ENCODE results near the gene ZNF664. TPM values are rescaled to one million over a fixed set of nuclear protein-coding genes. Genes with fewer than 3 reads are reported as not detected.

The ZNF664 gene
- total and polyA plus RNA-seq, 3 donors from 2014 or later, result 55.9 to 69.6 (median 63.4) TPM

DNA sequence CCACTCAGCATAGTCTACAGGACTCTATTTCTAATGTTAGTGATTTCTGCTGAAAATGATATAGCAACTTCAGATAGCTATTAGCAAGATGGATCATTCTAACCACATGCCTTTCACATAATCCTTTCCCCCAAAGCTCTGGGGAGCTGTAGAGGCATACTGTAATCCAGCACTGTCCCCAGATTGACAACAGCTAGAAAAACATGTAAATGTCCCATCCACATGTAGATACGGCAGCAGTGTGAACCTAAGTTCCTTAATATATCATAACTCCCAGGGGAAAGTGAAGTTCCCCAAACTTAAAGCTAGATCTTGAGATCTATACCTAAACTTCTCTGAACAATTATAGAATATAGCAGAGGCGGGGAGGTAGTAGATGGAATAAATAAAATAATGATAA lies 14.0 kb downstream of the ZNF664 start:
- intact Hi-C loops (cut with DNase I; ENCODE audit: low total_unique reads), result no loop called here
- DNase-seq, result no peak
- no peaks in the 10 kb centered on the region for H3K4me1 ChIP-seq
- H3K4me3 ChIP-seq, result no peak overlapping the region
- no peak overlapping the region for H3K27ac ChIP-seq
- H3K36me3 ChIP-seq (ENCODE audit: low read depth, missing control alignments), result no peaks in the 10 kb centered on the region
- no peaks in the 10 kb centered on the region for H3K9me3 ChIP-seq
- WGBS, 2 donors, result 90 to 96% methylated on average over 2 of the region's 2 CpGs
- no peak for TF ChIP-seq POLR2A (IDR thresholded peaks at IDR 0.05)
- TF ChIP-seq CTCF (IDR thresholded peaks at IDR 0.05), result no peak
- H3K27me3 ChIP-seq, result no peaks in the 10 kb centered on the region

DNA sequence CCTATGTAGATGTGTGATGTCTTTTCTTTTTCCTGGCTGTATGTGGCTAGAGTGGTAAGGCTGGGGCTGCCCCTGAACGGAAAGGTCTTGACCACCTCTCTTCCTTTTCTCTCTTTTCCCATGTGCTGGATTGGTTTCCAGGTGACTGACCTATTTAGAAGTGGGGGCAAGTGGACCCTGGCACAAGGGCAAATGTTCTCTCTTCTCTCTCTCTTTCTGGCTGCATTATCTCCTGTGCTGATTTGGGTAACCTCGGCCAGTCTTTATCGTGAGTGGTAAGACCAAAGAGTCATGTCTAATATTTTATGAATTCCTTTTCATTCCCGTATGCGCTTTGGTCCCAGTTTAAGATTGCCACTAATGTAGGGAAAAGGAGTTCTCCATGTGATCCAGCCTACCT lies 16.2 kb downstream of the ZNF664 start:
- Histone ChIP-seq H3K4me1 (no peaks in the 10 kb centered on the region), H3K4me3 (no peak overlapping the region), H3K27ac (no peak overlapping the region), H3K27me3 (no peaks in the 10 kb centered on the region), H3K9me3 (no peaks in the 10 kb centered on the region), H3K36me3 (ENCODE audit: low read depth, missing control alignments) (no peaks in the 10 kb centered on the region)
- TF ChIP-seq POLR2A (IDR thresholded peaks at IDR 0.05) (no peak), CTCF (IDR thresholded peaks at IDR 0.05) (no peak)
- DNase-seq, result no peak
- intact Hi-C loops (cut with DNase I; ENCODE audit: low total_unique reads), result no loop called here
- 92 to 93% methylated on average over 5 of the region's 5 CpGs for whole genome bisulfite sequencing, 2 donors

GRCh38 chr12:123989753-123990152 lies 16.7 kb downstream of the ZNF664 start:
- Histone ChIP-seq H3K4me1 (no peaks in the 10 kb centered on the region), H3K27ac (no peak overlapping the region)
- intact Hi-C loops (cut with DNase I; ENCODE audit: low total_unique reads), result no loop called here

DNA sequence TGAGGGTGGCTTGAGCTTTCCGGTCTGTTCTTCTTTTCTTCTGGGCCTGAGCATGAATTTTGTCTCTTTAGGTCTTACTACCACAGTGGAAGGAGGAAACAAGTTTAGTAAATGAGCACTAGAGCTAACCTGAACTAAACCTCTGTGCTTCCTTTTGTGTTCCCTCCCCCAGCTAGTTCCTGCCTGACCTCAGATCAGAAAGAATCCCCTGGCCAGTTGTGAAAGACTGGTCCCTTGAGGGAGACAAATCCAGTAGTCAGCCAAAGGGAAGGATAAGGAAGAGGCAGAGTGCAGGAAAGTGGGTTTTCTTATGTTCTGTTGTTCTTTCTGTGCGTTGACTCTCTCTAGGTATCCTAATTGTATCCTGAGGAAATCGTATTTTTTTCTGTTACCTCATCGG lies 17.5 kb downstream of the ZNF664 start:
- intact Hi-C loops (cut with DNase I; ENCODE audit: low total_unique reads), result no loop called here
- no peak for DNase-seq
- no peaks in the 10 kb centered on the region for H3K4me1 ChIP-seq

More at GRCh38 chr12:123989753-123990152, 16.7 kb downstream of the ZNF664 start:
- H3K36me3 ChIP-seq (ENCODE audit: low read depth, missing control alignments), result no peaks in the 10 kb centered on the region
- H3K4me3 ChIP-seq, result no peak overlapping the region
- no peak for DNase-seq
- TF ChIP-seq CTCF (IDR thresholded peaks at IDR 0.05) (no peak), POLR2A (IDR thresholded peaks at IDR 0.05) (no peak)
- no peaks in the 10 kb centered on the region for H3K27me3 ChIP-seq
- H3K9me3 ChIP-seq, result no peaks in the 10 kb centered on the region
- WGBS, 2 donors, result 77 to 92% methylated on average over 1 of the region's 1 CpG

More for the DNA sequence above, 17.5 kb downstream of the ZNF664 start:
- Histone ChIP-seq H3K27me3 (no peaks in the 10 kb centered on the region), H3K4me3 (no peak overlapping the region), H3K36me3 (ENCODE audit: low read depth, missing control alignments) (no peaks in the 10 kb centered on the region), H3K9me3 (no peaks in the 10 kb centered on the region), H3K27ac (no peak overlapping the region)
- TF ChIP-seq CTCF (IDR thresholded peaks at IDR 0.05), result no peak
- TF ChIP-seq POLR2A (IDR thresholded peaks at IDR 0.05), result no peak
- WGBS, 2 donors, result 76 to 79% methylated on average over 4 of the region's 4 CpGs
